Esophagus squamous epithelium (tissue), 5 donors: ENCODE data around the gene TRIM63. TPM values are rescaled to one million over a fixed set of nuclear protein-coding genes. Genes with fewer than 3 reads are reported as not detected.

Experiments
- DNase-seq: peaks from one replicate; lab custom pipeline; 2025; lab: John Stamatoyannopoulos, UW
- H3K27ac ChIP-seq, 4 donors: fragments of 200-600 bp; sonication (generic); one replicate each; pipeline ENCODE4 v1.5.1; 2016 to 2019; ENCODE audit warnings: mild to moderate bottlenecking in 1 of 4
- H3K27me3 ChIP-seq, 4 donors: fragments of 200-600 bp; sonication (generic); 1 replicate in 3 of 4; 2 replicates in 1 of 4; pipeline versions ENCODE4 v1.5.1 to v1.6.0; 2017 to 2021; ENCODE audit warnings: antibody characterized with exemption in 1 of 4
- H3K36me3 ChIP-seq, 3 donors: fragments of 200-600 bp; sonication (generic); one replicate each; pipeline ENCODE4 v1.5.1; 2016 to 2019
- H3K4me1 ChIP-seq, 3 donors: fragments of 200-600 bp; sonication (generic); one replicate each; pipeline ENCODE4 v1.5.1; 2017 to 2019
- H3K4me3 ChIP-seq, 4 donors: fragments of 200-600 bp; sonication (generic); 1 replicate in 3 of 4; 2 replicates in 1 of 4; pipeline ENCODE4 v1.5.1; 2016 to 2019; ENCODE audit warnings: mild to moderate bottlenecking in 2 of 4, moderate library complexity in 1 of 4
- H3K9me3 ChIP-seq, 3 donors: fragments of 200-600 bp; sonication (generic); one replicate each; pipeline ENCODE4 v1.5.1; 2016 to 2019
- CTCF ChIP-seq, 6 experiments: fragments of 450-650 bp in 4 of 6; fragments of 200-600 bp in 2 of 6; sonication (generic) in 2 of 6; IDR thresholded peaks; one replicate each; pipeline ENCODE4 v1.5.1; 2016 to 2019; ENCODE audit warnings: antibody characterized with exemption in 6 of 6, mild to moderate bottlenecking in 4 of 6, moderate library complexity in 4 of 6
- POLR2A ChIP-seq, 4 donors: fragments of 450-650 bp; IDR thresholded peaks; one replicate each; pipeline ENCODE4 v1.6.1; 2017; ENCODE audit warnings: antibody characterized with exemption in 4 of 4, mild to moderate bottlenecking in 4 of 4, moderate library complexity in 3 of 4
- WGBS, 2 donors: methylation state at CpG; one replicate each; pipeline ENCODE4 v1.1.5; 2018; 5-methylcytosine and 5-hydroxymethylcytosine counted together
- intact Hi-C: fragments of 100-400 bp; cut with DNase I; formaldehyde crosslinking; loops from one replicate; pipeline ENCODE4 v1.15.0; 2022
- total RNA-seq, 4 donors: library from RNA; depleted of rRNA; stranded (reverse); fragments of >200 nt; gene quantifications; one replicate each; pipeline ENCODE4 v1.1.0, GENCODE V29; 2016
- donor health status: DM: yes; HTN: yes; CAD: no.

Gene TRIM63
- total RNA-seq, 4 donors from 2014 or later = 0.23 to 1.7 TPM; not detected in 2

- H3K27ac ChIP-seq = no peak overlapping the region
- WGBS, 2 donors = 41 to 75% methylated on average over 5 to 6 of the region's 7 CpGs
- H3K4me3 ChIP-seq = no peak overlapping the region
- H3K36me3 ChIP-seq = no peaks in the 10 kb centered on the region
- no peak for DNase-seq
- no peaks in the 10 kb centered on the region for H3K9me3 ChIP-seq
- intact Hi-C loops = no loop called here
- peaks cover 8 to 82% (median 10%) of the 10 kb centered on the region in 4 donors for H3K27me3 ChIP-seq
- peaks cover 7 to 16% (median 12%) of the 10 kb centered on the region in 3 donors for H3K4me1 ChIP-seq
- no peak for TF ChIP-seq POLR2A (IDR thresholded peaks at IDR 0.05)
- TF ChIP-seq CTCF (IDR thresholded peaks at IDR 0.05) = no peak
Observed at GRCh38 chr1:26041401-26041800, 26.0 kb downstream of the TRIM63 start.

GRCh38 chr1:26038904-26039303, 28.5 kb downstream of the TRIM63 start:
- TF ChIP-seq POLR2A (IDR thresholded peaks at IDR 0.05) (no peak), CTCF (IDR thresholded peaks at IDR 0.05) (no peak)
- no peaks in the 10 kb centered on the region for H3K36me3 ChIP-seq
- peaks cover 0 to 73% (median 0%) of the 10 kb centered on the region in 4 donors for H3K27me3 ChIP-seq
- H3K27ac ChIP-seq = no peak overlapping the region
- DNase-seq = no peak
- peaks cover 10 to 23% (median 12%) of the 10 kb centered on the region in 3 donors for H3K4me1 ChIP-seq
- no peak overlapping the region for H3K4me3 ChIP-seq
- intact Hi-C loops = no loop called here
- no CpG with 5 or more reads among the region's 6 CpGs for WGBS, 2 donors
- H3K9me3 ChIP-seq = no peaks in the 10 kb centered on the region

- Histone ChIP-seq H3K27ac (no peak overlapping the region), H3K9me3 (no peaks in the 10 kb centered on the region), H3K36me3 (no peaks in the 10 kb centered on the region), H3K4me1 (peaks cover 10 to 23% (median 12%) of the 10 kb centered on the region in 3 donors), H3K4me3 (no peak overlapping the region), H3K27me3 (peaks cover 0 to 73% (median 0%) of the 10 kb centered on the region in 4 donors)
- TF ChIP-seq CTCF (IDR thresholded peaks at IDR 0.05) (no peak), POLR2A (IDR thresholded peaks at IDR 0.05) (no peak)
- 33 to 60% methylated on average over 1 of the region's 6 CpGs for WGBS, 2 donors
- intact Hi-C loops = no loop called here
- no peak for DNase-seq
Observed at GRCh38 chr1:26038477-26038876, 29.0 kb downstream of the TRIM63 start.

- DNase-seq = no peak
- H3K27me3 ChIP-seq = peaks cover 0 to 73% (median 0%) of the 10 kb centered on the region in 4 donors
- no peak overlapping the region for H3K4me3 ChIP-seq
- no peaks in the 10 kb centered on the region for H3K36me3 ChIP-seq
- H3K9me3 ChIP-seq = no peaks in the 10 kb centered on the region
- no peak for TF ChIP-seq CTCF (IDR thresholded peaks at IDR 0.05)
- no peak for TF ChIP-seq POLR2A (IDR thresholded peaks at IDR 0.05)
- H3K4me1 ChIP-seq = peaks cover 10 to 23% (median 12%) of the 10 kb centered on the region in 3 donors
- 73 to 81% methylated on average over 3 to 6 of the region's 6 CpGs for WGBS, 2 donors
- intact Hi-C loops = no loop called here
- H3K27ac ChIP-seq = no peak overlapping the region
Observed at GRCh38 chr1:26037904-26038303, 29.5 kb downstream of the TRIM63 start.

- DNase-seq = no peak
- intact Hi-C loops = no loop called here
- WGBS, 2 donors = 75 to 81% methylated on average over 2 to 7 of the region's 11 CpGs
- TF ChIP-seq CTCF (IDR thresholded peaks at IDR 0.05) (no peak), POLR2A (IDR thresholded peaks at IDR 0.05) (no peak)
- Histone ChIP-seq H3K36me3 (no peaks in the 10 kb centered on the region), H3K4me3 (no peak overlapping the region), H3K9me3 (no peaks in the 10 kb centered on the region), H3K27ac (no peak overlapping the region), H3K4me1 (peaks cover 10 to 23% (median 12%) of the 10 kb centered on the region in 3 donors), H3K27me3 (peaks cover 0 to 70% (median 0%) of the 10 kb centered on the region in 4 donors)
Observed at GRCh38 chr1:26036756-26037281, 30.6 kb downstream of the TRIM63 start.
